CD8-positive, alpha-beta memory T cell (primary cell): Measurements from ENCODE around the gene FBXW8. TPM values are rescaled to one million over a fixed set of nuclear protein-coding genes. Genes with fewer than 3 reads are reported as not detected.

Experiments used
- CTCF ChIA-PET: fragments of 350-600 bp; sonication (Branson Sonifier 250); formaldehyde crosslinking; loops from one replicate; lab custom pipeline; 2021; ENCODE audit warnings: antibody characterized with exemption; lab: Charles Lee
- POLR2A ChIA-PET: fragments of 350-600 bp; sonication (Branson Sonifier 250); formaldehyde crosslinking; loops from one replicate; lab custom pipeline; 2021; ENCODE audit warnings: antibody characterized with exemption; lab: Charles Lee
- DNase-seq, 5 donors: peaks; one replicate each; pipeline versions ENCODE4 v3.0.0 to v3.0.0-alpha.2; 2020 to 2022; ENCODE audit warnings: mixed read lengths in 1 of 5
- H3K27ac ChIP-seq: one replicate; pipeline ENCODE4 v1.7.0; 2013; ENCODE audit warnings: low read depth, mild to moderate bottlenecking, low read length, moderate library complexity
- H3K27me3 ChIP-seq: 2 replicates; pipeline ENCODE4 v1.7.0; 2013; ENCODE audit warnings: low read length, mild to moderate bottlenecking; ENCODE audit not compliant: insufficient read depth, poor library complexity, severe bottlenecking
- H3K36me3 ChIP-seq: 2 replicates; pipeline ENCODE4 v1.7.0; 2013; ENCODE audit warnings: mild to moderate bottlenecking, low read length, moderate library complexity; ENCODE audit not compliant: insufficient read depth
- H3K4me1 ChIP-seq: 2 replicates; pipeline ENCODE4 v1.7.0; 2013; ENCODE audit warnings: mild to moderate bottlenecking, low read length, moderate library complexity; ENCODE audit not compliant: insufficient read depth
- H3K4me3 ChIP-seq: 2 replicates; pipeline ENCODE4 v1.7.0; 2013; ENCODE audit warnings: mild to moderate bottlenecking, low read length
- H3K9me3 ChIP-seq: 2 replicates; pipeline ENCODE4 v1.7.0; 2013; ENCODE audit warnings: mild to moderate bottlenecking, low read length
- H3K27ac Mint-ChIP-seq, 8 donors: one replicate each; pipeline ENCODE4 v1.8.0; 2020 to 2021; ENCODE audit warnings: mixed read lengths in 8 of 8, mild to moderate bottlenecking in 6 of 8, inconsistent platforms in 3 of 8, moderate library complexity in 3 of 8
- H3K27me3 Mint-ChIP-seq, 2 donors: one replicate each; pipeline ENCODE4 v1.8.0; 2020 to 2021; ENCODE audit warnings: mixed read lengths in 2 of 2, mild to moderate bottlenecking in 1 of 2, moderate library complexity in 1 of 2
- H3K36me3 Mint-ChIP-seq, 3 donors: one replicate each; pipeline ENCODE4 v1.8.0; 2020 to 2021; ENCODE audit warnings: mixed read lengths in 3 of 3, inconsistent platforms in 1 of 3, mild to moderate bottlenecking in 1 of 3
- H3K4me1 Mint-ChIP-seq, 3 donors: one replicate each; pipeline ENCODE4 v1.8.0; 2020 to 2021; ENCODE audit warnings: mixed read lengths in 3 of 3, inconsistent platforms in 1 of 3, mild to moderate bottlenecking in 1 of 3
- H3K4me3 Mint-ChIP-seq, 7 donors: one replicate each; pipeline ENCODE4 v1.8.0; 2020 to 2021; ENCODE audit warnings: mixed read lengths in 7 of 7, mild to moderate bottlenecking in 6 of 7, moderate library complexity in 4 of 7, inconsistent platforms in 2 of 7
- H3K9me3 Mint-ChIP-seq, 5 donors: one replicate each; pipeline ENCODE4 v1.8.0; 2020 to 2022; ENCODE audit warnings: mixed read lengths in 5 of 5, mild to moderate bottlenecking in 3 of 5, moderate library complexity in 2 of 5, inconsistent platforms in 1 of 5
- polyA plus RNA-seq: library from polyadenylated mRNA; unstranded; fragments of 300-500 nt; fragmentation: Illumina TruSeq; gene quantifications from one replicate; pipeline ENCODE4 v1.2.3, GENCODE V29; 2021
- total RNA-seq, 2 experiments: library from RNA; stranded (reverse); gene quantifications; one replicate each; pipeline ENCODE4 v1.2.3, GENCODE V29; 2021

The FBXW8 gene
- total and polyA plus RNA-seq, 3 experiments from 2014 or later, result 6.8 to 10.2 (median 9.3) TPM

GRCh38 chr12:117073611-117074010 is 162.9 kb downstream of the FBXW8 start:
- ChIA-PET CTCF (no interaction called here), POLR2A (no interaction called here)
- H3K4me3 ChIP-seq, result no peak overlapping the region
- Mint-ChIP-seq H3K9me3 (no peaks in the 10 kb centered on the region), H3K4me3 (no peak overlapping the region), H3K27ac (no peak overlapping the region), H3K4me1 (peaks cover 9 to 12% (median 9%) of the 10 kb centered on the region in 3 donors), H3K36me3 (no peaks in the 10 kb centered on the region), H3K27me3 (no peaks in the 10 kb centered on the region)
- H3K27ac ChIP-seq, result no peak overlapping the region
- DNase-seq, result no peak
- peaks cover 8% of the 10 kb centered on the region for H3K4me1 ChIP-seq
- no peaks in the 10 kb centered on the region for H3K36me3 ChIP-seq
- H3K9me3 ChIP-seq, result no peaks in the 10 kb centered on the region
- H3K27me3 ChIP-seq, result no peaks in the 10 kb centered on the region

DNA sequence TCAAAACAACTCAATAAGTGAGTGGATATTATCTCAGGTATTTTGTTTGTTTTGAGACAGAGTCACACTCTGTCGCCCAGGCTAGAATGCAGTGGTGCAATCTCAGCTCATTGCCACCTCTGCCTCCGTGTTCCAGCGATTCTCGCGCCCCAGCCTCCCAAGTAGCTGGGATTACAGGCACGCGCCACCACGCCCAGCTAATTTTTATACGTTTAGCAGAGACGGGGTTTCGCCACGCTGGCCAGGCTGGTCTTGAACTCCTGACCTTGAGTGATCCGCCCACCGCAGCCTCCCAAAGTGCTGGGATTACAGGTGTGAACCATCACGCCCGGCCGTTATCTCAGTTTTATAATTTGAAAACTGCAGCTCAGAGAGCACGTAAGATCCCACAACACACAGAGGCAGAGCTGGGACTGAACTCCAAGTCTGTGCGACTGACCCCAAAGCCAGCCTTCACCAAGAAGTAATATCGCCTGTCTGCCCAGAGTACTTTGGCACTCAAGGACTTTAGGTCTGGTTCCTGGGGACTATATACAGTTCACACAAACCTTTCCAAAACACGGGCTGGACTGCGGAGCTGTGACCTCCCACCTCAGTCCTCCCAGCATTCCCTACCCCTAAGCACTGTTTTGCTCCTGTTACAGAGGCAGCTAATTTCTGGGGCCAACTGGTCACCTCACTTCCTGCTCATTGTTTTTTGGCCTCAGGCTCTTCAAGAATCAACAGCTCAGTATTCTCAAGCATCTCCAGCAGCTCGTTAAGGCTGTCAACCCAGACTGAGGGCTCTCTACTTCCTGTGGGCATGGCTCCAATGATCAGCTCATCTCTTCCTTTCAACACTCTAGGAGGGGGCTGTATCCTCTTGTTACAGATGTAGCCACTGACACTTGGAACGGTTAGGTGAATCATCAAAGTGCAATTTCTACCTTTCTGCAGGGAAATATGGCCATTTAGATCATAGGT is 165.9 kb downstream of the FBXW8 start:
- H3K36me3 ChIP-seq, result no peaks in the 10 kb centered on the region
- ChIA-PET POLR2A (no interaction called here), CTCF (interaction anchor here (0.7 to 1.3 kb wide), 2 partner anchors 10 to 257 kb away, joined by 3 read pairs; no protein-coding TSS in a partner anchor)
- H3K9me3 ChIP-seq, result no peaks in the 10 kb centered on the region
- H3K4me1 Mint-ChIP-seq, result peaks cover 7 to 12% (median 9%) of the 10 kb centered on the region in 3 donors
- no peak overlapping the region for H3K4me3 Mint-ChIP-seq
- H3K27me3 Mint-ChIP-seq, result no peaks in the 10 kb centered on the region
- H3K4me3 ChIP-seq, result no peak overlapping the region
- peak overlapping the region in 5 of 8 donors; percentile 4 to 56 (median 17) for H3K27ac Mint-ChIP-seq
- no peak overlapping the region for H3K27ac ChIP-seq
- no peaks in the 10 kb centered on the region for H3K9me3 Mint-ChIP-seq
- peaks cover 8% of the 10 kb centered on the region for H3K4me1 ChIP-seq
- DNase-seq, result no peak
- H3K36me3 Mint-ChIP-seq, result peaks cover 0 to 1% (median 0%) of the 10 kb centered on the region in 3 donors
- no peaks in the 10 kb centered on the region for H3K27me3 ChIP-seq

DNA sequence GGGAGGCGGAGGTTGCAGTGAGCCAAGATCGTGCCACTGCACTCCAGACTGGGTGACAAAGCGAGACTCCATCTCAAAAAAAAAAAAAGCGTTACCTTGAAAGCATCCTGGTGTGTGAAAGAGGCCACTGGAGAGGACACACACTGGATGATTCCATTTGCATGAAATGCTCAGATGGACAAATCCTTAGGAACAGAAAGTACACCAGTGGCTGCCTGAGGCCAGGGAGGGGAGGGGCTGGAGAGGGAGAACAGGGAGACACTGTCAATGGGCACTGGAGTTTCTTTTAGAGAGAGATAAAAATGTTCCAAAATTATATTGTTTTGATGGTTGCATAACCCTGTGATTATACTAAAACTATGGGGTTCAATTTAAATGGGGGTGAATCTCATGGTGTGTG is 168.7 kb downstream of the FBXW8 start:
- no peaks in the 10 kb centered on the region for H3K27me3 ChIP-seq
- no peaks in the 10 kb centered on the region for H3K9me3 ChIP-seq
- ChIA-PET CTCF (no interaction called here), POLR2A (no interaction called here)
- H3K4me3 Mint-ChIP-seq, result no peak overlapping the region
- peaks cover 8% of the 10 kb centered on the region for H3K4me1 ChIP-seq
- peaks cover 0 to 4% (median 0%) of the 10 kb centered on the region in 3 donors for H3K36me3 Mint-ChIP-seq
- H3K27ac Mint-ChIP-seq, result peak overlapping the region in 1 of 8 donors; percentile 19
- no peak overlapping the region for H3K27ac ChIP-seq
- no peak for DNase-seq
- H3K36me3 ChIP-seq, result no peaks in the 10 kb centered on the region
- H3K9me3 Mint-ChIP-seq, result no peaks in the 10 kb centered on the region
- H3K4me3 ChIP-seq, result no peak overlapping the region
- H3K4me1 Mint-ChIP-seq, result peaks cover 7 to 12% (median 9%) of the 10 kb centered on the region in 3 donors
- H3K27me3 Mint-ChIP-seq, result no peaks in the 10 kb centered on the region

GRCh38 chr12:117080661-117081144 is 170.0 kb downstream of the FBXW8 start:
- no peak for DNase-seq
- peaks cover 7 to 13% (median 10%) of the 10 kb centered on the region in 3 donors for H3K4me1 Mint-ChIP-seq
- CTCF ChIA-PET, result no interaction called here
- Histone ChIP-seq H3K4me3 (no peak overlapping the region), H3K4me1 (peaks cover 8% of the 10 kb centered on the region), H3K9me3 (no peaks in the 10 kb centered on the region), H3K27ac (no peak overlapping the region), H3K36me3 (no peaks in the 10 kb centered on the region), H3K27me3 (no peaks in the 10 kb centered on the region)
- H3K4me3 Mint-ChIP-seq, result no peak overlapping the region
- H3K27me3 Mint-ChIP-seq, result no peaks in the 10 kb centered on the region
- H3K27ac Mint-ChIP-seq, result no peak overlapping the region
- POLR2A ChIA-PET, result no interaction called here
- H3K36me3 Mint-ChIP-seq, result peaks cover 0 to 4% (median 0%) of the 10 kb centered on the region in 3 donors
- no peaks in the 10 kb centered on the region for H3K9me3 Mint-ChIP-seq

Other genes starting within 250 kb of the FBXW8 start
- 10 to 100 TPM; 41.3 to 44.0 TPM for gene SPRING1, start 172.9 kb upstream of the FBXW8 start, total RNA-seq
- 24.0 TPM for gene SPRING1, start 172.9 kb upstream of the FBXW8 start, polyA plus RNA-seq
- 10 to 100 TPM; 14.6 to 15.8 TPM for gene RNFT2, start 172.6 kb upstream of the FBXW8 start, total RNA-seq
- 1.8 TPM for gene RNFT2, start 172.6 kb upstream of the FBXW8 start, polyA plus RNA-seq
- gene HRK, start 29.5 kb upstream of the FBXW8 start, total RNA-seq, result not detected
- gene HRK, start 29.5 kb upstream of the FBXW8 start, polyA plus RNA-seq, result not detected
- 10 to 100 TPM; 32.3 to 32.6 TPM for gene TESC, start 188.5 kb downstream of the FBXW8 start, total RNA-seq
- gene TESC, start 188.5 kb downstream of the FBXW8 start, polyA plus RNA-seq, result 22.8 TPM